DOHH2 (cell line): ENCODE measurements around the gene MAP3K6.
A peak's percentile ranks its signal among the peaks of the same experiment; 100 is the strongest.

Source experiments
- H3F3A ChIP-seq: fragments of 200-600 bp; sonication (generic), shearing (Covaris generic); 2 replicates; pipeline ENCODE4 v1.6.0; 2016; ENCODE audit warnings: antibody characterized with exemption, mild to moderate bottlenecking; ENCODE audit not compliant: control insufficient read depth, insufficient read depth
- H3K27ac ChIP-seq: fragments of 200-600 bp; sonication (generic); 2 replicates; pipeline ENCODE4 v1.5.1; 2014; ENCODE audit warnings: low read depth, mild to moderate bottlenecking, low read length, moderate library complexity
- H3K27me3 ChIP-seq: fragments of 200-600 bp; sonication (generic); 2 replicates; pipeline ENCODE4 v1.6.1; 2014; ENCODE audit warnings: mild to moderate bottlenecking, low read length, mixed read lengths; ENCODE audit not compliant: control insufficient read depth
- H3K36me3 ChIP-seq: fragments of 200-600 bp; sonication (generic); 2 replicates; pipeline ENCODE4 v1.6.1; 2014; ENCODE audit warnings: mild to moderate bottlenecking, low read length, moderate library complexity, mixed read lengths; ENCODE audit not compliant: control insufficient read depth
- H3K4me1 ChIP-seq: fragments of 200-600 bp; sonication (generic); 2 replicates; pipeline ENCODE4 v1.6.1; 2014; ENCODE audit warnings: mild to moderate bottlenecking, low read length, mixed read lengths; ENCODE audit not compliant: control insufficient read depth
- H3K4me2 ChIP-seq: fragments of 200-600 bp; sonication (generic); 2 replicates; pipeline ENCODE4 v1.6.0; 2014; ENCODE audit warnings: mild to moderate bottlenecking, low read length, moderate library complexity
- H3K4me3 ChIP-seq: fragments of 200-600 bp; sonication (generic); 2 replicates; pipeline ENCODE4 v1.5.1; 2014; ENCODE audit warnings: mild to moderate bottlenecking, low read length, mixed read lengths
- H3K79me2 ChIP-seq: fragments of 200-600 bp; sonication (generic); 2 replicates; pipeline ENCODE4 v1.6.1; 2014; ENCODE audit warnings: mild to moderate bottlenecking, low read length, mixed read lengths; ENCODE audit not compliant: control insufficient read depth
- H3K9me2 ChIP-seq: fragments of 200-600 bp; sonication (generic); replicated peaks from 2 replicates; pipeline ENCODE4 v1.6.1; 2014; ENCODE audit warnings: mild to moderate bottlenecking, low read length, mixed read lengths; ENCODE audit not compliant: control insufficient read depth
- H3K9me3 ChIP-seq: fragments of 200-600 bp; sonication (generic); 2 replicates; pipeline ENCODE4 v1.6.1; 2014; ENCODE audit warnings: antibody characterized with exemption, low read length, mixed read lengths; ENCODE audit not compliant: control insufficient read depth, insufficient read depth
- H4K20me1 ChIP-seq: fragments of 200-600 bp; sonication (generic); 2 replicates; pipeline ENCODE4 v1.6.0; 2014; ENCODE audit warnings: low read depth, mild to moderate bottlenecking, antibody characterized with exemption, low read length, moderate library complexity; ENCODE audit not compliant: control insufficient read depth, insufficient read depth
- CTCF ChIP-seq: fragments of 200-600 bp; sonication (generic); IDR thresholded peaks from one replicate; pipeline ENCODE4 v1.5.1; 2014; ENCODE audit warnings: antibody characterized with exemption, mild to moderate bottlenecking, low read depth, low read length; ENCODE audit not compliant: poor library complexity, severe bottlenecking
- EZH2phosphoT487 ChIP-seq: fragments of 200-600 bp; sonication (generic); IDR thresholded peaks from 2 replicates; pipeline ENCODE4 v1.6.1; 2017; ENCODE audit warnings: borderline replicate concordance, mild to moderate bottlenecking, antibody characterized with exemption, low read length, moderate library complexity, mixed read lengths

Gene MAP3K6

DNA sequence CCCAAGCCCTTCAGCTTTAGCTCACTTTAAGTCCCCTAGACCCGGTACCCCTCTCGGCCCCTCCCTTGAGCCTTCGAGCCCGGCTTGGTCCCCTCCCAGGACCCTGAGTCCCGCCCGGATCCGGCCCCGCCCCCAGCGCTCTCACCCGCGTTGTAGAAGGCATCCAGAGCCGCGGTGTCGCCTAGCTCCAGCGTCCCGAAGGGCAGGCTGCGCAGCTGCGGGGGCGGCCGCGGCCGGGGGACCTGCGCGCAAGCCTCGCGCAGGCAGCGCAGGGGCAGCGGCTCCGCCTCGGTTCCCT lies 699 bp downstream of the MAP3K6 start:
- peaks cover 40% of the 10 kb centered on the region for H3K4me1 ChIP-seq
- TF ChIP-seq EZH2phosphoT487 (no peak), CTCF (no peak)
- peaks cover 3% of the 10 kb centered on the region; the same call in 1 of the 2 replicates for H3F3A ChIP-seq
- H3K79me2 ChIP-seq = no peaks in the 10 kb centered on the region
- no peaks in the 10 kb centered on the region for H3K9me2 ChIP-seq
- peak overlapping the region; percentile 83 for H3K4me3 ChIP-seq
- peaks cover 15% of the 10 kb centered on the region for H3K27me3 ChIP-seq
- peak overlapping the region; percentile 99 for H3K4me2 ChIP-seq
- H3K9me3 ChIP-seq = no peaks in the 10 kb centered on the region
- no peak overlapping the region for H3K27ac ChIP-seq
- H3K36me3 ChIP-seq = no peaks in the 10 kb centered on the region
- no peaks in the 10 kb centered on the region for H4K20me1 ChIP-seq

DNA sequence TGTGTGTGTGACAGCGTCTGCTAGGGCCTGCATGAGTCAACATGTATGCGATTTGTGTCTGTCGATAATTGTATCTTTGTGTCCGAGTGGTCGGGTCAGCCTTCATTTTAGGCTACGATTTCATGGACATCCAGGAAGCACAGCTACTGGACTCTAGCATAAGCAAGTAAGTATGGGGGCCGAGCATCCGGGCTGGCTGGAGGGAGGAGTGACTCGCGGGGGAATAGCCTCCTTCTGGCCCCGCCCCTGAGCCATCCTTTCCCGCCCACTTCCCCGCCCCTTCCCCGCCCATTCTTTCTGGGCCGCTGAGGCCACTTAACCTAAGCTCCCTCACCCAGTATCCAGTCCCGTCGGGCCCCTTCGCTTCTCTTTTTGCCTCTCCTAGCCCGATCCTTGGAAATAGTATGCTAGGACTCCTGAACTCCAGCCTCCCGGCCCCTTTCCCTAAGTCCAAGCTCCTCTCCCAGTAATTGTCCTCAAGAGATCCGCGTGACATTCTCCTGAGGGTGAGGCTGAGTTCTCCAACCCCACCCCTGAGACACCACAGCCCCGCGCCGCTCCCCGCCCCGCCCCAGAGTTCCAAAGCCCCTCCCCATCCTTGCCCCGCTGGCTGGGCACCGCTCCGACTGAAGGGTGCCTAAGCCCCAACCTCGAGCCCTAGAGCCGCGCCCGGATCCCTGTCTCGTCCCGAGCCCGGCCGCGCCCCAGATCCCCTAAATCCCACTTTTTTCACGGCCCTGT lies 1.2 kb downstream of the MAP3K6 start:
- H3K27ac ChIP-seq = peak overlapping the region; percentile 9; the same call in 1 of the 2 replicates

DNA sequence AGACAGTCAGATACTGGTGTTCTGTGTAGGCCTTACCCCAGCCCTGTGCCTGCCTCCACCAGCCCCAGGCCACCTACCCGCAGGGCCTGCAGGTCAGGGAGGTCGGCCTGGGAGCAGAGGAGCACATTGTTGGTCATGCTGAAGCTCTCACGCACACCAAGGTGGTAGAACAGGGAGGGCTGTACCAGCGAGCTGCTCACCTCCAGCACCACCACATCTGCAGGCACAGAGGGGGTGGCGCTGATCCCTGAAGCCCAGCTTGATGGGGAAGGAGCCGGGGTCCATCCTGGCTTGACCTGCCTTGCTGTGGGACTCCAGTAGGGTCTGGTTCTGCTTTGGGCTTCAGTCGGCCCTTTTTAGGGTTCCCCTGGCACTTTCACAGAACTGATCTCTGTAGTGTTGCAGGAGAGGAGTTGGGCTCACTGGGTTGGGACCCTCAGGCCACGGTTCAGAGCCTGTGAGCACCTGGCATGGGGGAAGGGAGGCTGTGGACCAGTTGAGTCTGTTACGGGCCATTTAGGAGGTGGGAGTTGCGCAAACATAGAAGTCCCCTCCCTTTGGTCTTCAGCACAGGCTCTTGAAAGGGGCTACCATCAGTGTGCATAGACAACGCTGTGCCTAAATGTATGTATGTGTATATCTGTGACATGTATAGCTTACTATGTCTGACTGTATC lies 1.9 kb downstream of the MAP3K6 start:
- H3K4me3 ChIP-seq = peak overlapping the region; percentile 83
- H3F3A ChIP-seq = peaks cover 3% of the 10 kb centered on the region; the same call in 1 of the 2 replicates
- peak overlapping the region; percentile 99 for H3K4me2 ChIP-seq
- H3K27ac ChIP-seq = peak overlapping the region; percentile 9; the same call in 1 of the 2 replicates
- no peaks in the 10 kb centered on the region for H3K9me3 ChIP-seq
- peaks cover 45% of the 10 kb centered on the region for H3K4me1 ChIP-seq
- H3K27me3 ChIP-seq = peaks cover 25% of the 10 kb centered on the region
- no peaks in the 10 kb centered on the region for H3K9me2 ChIP-seq
- H3K36me3 ChIP-seq = no peaks in the 10 kb centered on the region
- TF ChIP-seq CTCF (no peak), EZH2phosphoT487 (no peak)
- H4K20me1 ChIP-seq = no peaks in the 10 kb centered on the region
- no peaks in the 10 kb centered on the region for H3K79me2 ChIP-seq

More for the DNA sequence above, 1.2 kb downstream of the MAP3K6 start:
- Histone ChIP-seq H3K9me2 (no peaks in the 10 kb centered on the region), H3K4me3 (peak overlapping the region; percentile 83), H3K4me1 (peaks cover 45% of the 10 kb centered on the region), H3K9me3 (no peaks in the 10 kb centered on the region), H3F3A (peaks cover 3% of the 10 kb centered on the region; the same call in 1 of the 2 replicates), H3K27me3 (peaks cover 20% of the 10 kb centered on the region), H4K20me1 (no peaks in the 10 kb centered on the region), H3K79me2 (no peaks in the 10 kb centered on the region), H3K36me3 (no peaks in the 10 kb centered on the region), H3K4me2 (peak overlapping the region; percentile 99)
- TF ChIP-seq CTCF (no peak), EZH2phosphoT487 (no peak)
